ENCODE measurements around the gene ARHGEF4.

The ARHGEF4 gene

DNA sequence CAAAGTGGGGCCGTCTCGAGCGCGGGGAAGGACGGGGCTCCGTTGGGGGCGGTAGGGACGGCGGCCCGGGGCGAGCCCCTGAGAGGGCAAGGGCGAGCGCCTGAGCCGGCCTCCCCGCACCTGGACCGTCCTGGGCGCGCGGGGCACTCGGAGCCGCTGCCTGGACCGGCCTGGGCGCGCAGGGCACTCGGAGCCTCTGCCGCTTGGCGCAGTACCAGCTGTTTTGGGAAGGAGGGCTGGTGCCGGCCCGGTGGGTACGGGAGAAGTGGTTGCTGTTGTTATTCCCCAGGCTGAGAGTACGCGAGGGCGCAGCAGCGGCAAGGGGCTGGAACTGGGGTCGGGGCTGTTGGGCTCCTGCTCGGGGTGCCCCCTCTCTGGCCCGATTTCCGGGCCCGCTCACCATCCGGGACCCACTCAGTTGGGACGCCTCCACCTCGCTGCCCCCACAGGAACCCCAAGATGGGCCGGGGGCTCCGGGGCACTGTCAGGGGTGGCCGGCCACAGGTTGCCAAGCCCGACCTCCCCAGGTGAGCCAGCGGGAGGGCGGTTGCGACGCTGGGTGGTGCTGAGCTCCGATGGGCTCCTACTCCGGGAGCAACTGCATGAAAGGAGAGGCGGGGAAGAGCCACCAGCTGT is 579 bp downstream of the ARHGEF4 start:
- no peak for DNase-seq (ENCODE audit: low spot score)
- TF ChIP-seq, protein P1, sequence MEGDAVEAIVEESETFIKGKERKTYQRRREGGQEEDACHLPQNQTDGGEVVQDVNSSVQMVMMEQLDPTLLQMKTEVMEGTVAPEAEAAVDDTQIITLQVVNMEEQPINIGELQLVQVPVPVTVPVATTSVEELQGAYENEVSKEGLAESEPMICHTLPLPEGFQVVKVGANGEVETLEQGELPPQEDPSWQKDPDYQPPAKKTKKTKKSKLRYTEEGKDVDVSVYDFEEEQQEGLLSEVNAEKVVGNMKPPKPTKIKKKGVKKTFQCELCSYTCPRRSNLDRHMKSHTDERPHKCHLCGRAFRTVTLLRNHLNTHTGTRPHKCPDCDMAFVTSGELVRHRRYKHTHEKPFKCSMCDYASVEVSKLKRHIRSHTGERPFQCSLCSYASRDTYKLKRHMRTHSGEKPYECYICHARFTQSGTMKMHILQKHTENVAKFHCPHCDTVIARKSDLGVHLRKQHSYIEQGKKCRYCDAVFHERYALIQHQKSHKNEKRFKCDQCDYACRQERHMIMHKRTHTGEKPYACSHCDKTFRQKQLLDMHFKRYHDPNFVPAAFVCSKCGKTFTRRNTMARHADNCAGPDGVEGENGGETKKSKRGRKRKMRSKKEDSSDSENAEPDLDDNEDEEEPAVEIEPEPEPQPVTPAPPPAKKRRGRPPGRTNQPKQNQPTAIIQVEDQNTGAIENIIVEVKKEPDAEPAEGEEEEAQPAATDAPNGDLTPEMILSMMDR (IDR thresholded peaks at IDR 0.05; ENCODE audit: extremely low read depth, missing control alignments): no peak

DNA sequence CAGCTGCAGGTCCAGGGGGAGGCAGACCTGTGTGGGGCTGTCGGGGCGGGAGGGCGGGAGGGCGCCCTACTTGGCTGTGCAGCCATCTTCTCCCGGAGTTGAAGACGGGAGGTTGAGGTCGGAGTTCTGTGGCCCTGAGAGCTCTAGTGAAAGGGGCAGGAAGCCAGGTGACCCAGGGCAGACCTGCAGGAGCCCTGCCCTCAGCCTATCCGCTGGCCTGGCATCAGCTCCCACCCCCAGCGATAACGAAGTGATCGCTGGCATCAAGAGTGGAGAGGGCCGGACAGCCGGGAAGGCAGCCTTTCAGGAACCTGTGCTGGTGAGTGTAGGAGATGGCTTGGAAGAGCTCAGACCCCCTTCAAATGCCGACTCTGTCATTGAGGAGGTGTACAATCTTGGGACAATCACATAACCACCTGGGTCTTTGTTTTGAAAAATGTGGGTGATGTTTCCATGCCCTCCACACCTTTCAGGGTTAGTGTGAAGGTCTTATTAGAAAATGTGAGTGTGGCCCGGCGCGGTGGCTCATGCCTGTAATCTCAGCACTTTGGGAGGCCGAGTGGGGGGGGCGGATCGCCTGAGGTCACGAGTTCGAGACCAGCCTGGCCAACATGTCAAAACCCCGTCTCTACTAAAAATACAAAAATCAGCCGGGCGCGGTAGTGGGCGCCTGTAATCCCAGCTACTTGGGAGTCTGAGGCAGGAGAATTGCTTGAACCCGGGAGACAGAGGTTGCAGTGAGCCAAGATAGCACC is 1.3 kb downstream of the ARHGEF4 start:
- DNase-seq (ENCODE audit: low spot score): no peak
- TF ChIP-seq, protein P1 (IDR thresholded peaks at IDR 0.05; ENCODE audit: extremely low read depth, missing control alignments): no peak

DNA sequence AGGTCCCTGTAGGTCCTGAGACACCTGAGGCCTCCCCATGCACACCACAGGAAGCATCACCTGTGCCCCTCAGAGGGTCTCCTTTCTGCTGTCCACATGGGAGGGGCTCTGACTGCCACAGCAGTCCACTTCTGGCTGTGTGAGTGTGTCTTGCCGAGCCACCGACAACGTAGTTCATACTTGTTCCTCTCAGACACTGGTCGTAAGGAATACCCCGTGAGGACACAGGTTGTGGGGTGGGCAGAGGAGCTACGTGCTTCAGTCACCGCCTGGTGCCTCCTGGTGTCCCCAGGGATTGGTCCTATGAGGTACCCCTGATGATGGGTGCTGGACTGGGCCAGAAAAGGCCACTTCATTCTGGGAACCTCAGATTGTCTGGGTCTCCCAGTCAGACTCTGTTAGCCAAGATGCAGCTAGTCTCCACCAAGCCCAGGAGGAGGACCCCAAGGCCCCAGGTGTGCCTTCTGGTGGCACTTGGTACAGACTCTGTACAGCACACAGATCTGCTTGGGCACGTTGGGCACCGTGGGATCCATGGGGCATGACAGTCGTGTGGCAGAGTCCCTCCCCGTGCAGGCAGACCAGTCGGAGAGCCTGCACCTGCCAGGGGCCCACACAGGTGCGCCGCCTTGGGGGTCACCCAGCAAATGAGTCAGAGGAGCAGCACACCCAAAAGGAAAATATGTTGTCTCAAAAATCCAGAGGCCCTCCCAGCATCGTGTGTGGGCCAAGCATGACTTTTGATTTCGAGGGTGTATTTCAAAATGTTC is 2.5 kb downstream of the ARHGEF4 start:
- no peak for DNase-seq (ENCODE audit: low spot score)
- TF ChIP-seq, protein P1 (IDR thresholded peaks at IDR 0.05; ENCODE audit: extremely low read depth, missing control alignments): no peak

DNA sequence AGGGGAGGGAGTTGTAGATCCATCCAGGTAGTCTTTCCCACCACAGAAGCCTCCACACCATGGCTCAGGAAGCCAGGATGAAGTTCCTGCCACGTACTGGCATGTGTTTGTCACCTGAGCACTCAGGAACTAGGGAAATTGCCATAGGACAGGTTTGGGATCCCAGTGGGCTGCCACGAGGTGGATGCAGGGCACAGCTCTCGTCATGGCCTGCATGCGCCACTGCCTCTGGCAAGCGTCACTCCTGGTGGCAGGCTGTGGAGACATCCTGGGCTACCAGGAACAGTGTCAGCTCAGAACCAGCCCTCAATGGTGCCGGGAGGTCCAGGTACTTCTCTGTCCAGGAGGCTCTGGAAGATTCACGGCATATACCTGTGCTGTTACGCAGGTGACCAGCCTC is 3.8 kb downstream of the ARHGEF4 start:
- TF ChIP-seq, protein P1 (IDR thresholded peaks at IDR 0.05; ENCODE audit: extremely low read depth, missing control alignments): no peak
- no peak for DNase-seq (ENCODE audit: low spot score)

DNA sequence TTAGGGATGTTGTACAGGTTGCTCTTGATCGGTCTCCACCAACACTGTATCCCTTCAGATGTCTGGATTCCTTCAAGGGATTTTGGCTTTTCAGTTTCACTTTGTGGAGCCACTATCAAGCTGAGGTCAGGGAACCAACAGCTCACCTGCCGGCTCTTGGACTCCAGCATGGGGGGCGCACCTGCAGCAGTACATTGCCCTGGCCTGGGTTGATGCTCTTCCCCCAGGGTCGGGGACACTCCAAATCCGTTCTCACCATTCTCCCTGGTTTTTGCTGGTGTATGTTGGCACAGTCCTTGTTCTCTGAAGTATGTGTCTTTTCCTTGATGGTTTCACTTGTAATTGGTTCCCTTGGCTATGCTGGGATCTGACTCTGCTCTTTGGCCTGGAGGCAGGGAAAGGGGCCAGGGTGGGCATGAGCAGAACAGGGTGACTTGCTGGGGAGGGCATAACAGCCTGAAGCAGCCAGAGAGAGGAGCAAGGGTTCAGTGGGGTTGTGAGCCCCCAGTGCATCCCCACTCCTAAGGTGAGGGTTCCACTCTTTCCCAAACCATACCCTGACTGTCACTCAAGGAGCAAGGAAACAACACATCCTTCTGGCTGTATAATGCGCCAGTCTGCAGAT is 5.1 kb downstream of the ARHGEF4 start:
- TF ChIP-seq, protein P1 (IDR thresholded peaks at IDR 0.05; ENCODE audit: extremely low read depth, missing control alignments): no peak
- DNase-seq (ENCODE audit: low spot score): no peak

DNA sequence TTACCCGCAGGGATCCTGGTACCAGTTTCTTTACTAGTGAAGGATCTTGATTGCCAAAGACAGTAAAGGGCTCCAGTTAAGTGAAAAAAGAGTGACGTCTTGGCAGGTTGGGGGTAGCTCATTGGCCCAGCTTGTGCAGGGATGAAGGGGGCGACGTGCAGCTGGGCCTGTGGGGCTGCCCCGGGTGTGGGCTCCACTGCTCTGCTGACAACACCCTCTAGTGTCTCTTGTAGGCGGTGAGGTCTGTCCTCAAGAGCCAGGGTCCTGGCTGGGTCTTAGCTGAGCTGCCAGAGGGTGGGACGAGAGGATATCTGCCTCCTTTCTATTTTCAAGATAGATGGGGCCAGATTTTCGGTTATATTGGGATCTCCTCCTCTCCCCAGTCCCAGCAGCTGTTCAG is 6.1 kb downstream of the ARHGEF4 start:
- no peak for DNase-seq (ENCODE audit: low spot score)
- TF ChIP-seq, protein P1 (IDR thresholded peaks at IDR 0.05; ENCODE audit: extremely low read depth, missing control alignments): no peak

Measured in GM20000 (cell line).